ENCODE measurements around the gene OCRL.
A peak's percentile ranks its signal among the peaks of the same experiment; 100 is the strongest.

The OCRL gene

DNA sequence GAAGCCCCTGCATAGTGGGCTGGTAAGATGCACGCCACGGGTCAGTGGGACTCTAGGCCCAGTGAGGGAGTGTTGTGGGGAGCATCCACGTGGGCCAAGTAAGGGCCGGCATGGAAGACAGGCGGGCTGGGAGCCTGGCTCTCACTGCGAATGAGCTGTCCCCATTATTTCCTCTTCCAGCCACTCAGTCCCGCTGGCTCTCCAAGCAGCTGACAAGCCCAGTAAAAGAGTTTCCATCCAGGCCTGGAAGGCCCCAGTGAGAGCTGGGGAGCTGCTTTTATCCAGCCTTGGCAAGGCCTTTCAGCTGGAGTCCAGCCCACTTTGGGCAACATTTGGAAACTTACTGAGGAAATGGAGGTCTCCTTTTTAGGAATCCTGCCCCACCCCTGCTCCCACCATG, 89.8 kb downstream of the OCRL start:
- FAIRE-seq = no peak
- no peak for DNase-seq (ENCODE audit: insufficient read length, low spot score)
- TF ChIP-seq, protein P1, sequence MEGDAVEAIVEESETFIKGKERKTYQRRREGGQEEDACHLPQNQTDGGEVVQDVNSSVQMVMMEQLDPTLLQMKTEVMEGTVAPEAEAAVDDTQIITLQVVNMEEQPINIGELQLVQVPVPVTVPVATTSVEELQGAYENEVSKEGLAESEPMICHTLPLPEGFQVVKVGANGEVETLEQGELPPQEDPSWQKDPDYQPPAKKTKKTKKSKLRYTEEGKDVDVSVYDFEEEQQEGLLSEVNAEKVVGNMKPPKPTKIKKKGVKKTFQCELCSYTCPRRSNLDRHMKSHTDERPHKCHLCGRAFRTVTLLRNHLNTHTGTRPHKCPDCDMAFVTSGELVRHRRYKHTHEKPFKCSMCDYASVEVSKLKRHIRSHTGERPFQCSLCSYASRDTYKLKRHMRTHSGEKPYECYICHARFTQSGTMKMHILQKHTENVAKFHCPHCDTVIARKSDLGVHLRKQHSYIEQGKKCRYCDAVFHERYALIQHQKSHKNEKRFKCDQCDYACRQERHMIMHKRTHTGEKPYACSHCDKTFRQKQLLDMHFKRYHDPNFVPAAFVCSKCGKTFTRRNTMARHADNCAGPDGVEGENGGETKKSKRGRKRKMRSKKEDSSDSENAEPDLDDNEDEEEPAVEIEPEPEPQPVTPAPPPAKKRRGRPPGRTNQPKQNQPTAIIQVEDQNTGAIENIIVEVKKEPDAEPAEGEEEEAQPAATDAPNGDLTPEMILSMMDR (IDR thresholded peaks at IDR 0.05; ENCODE audit: insufficient read depth, missing control alignments) = no peak

- DNase-seq (ENCODE audit: insufficient read length, low spot score) = no peak
- TF ChIP-seq, protein P1 (IDR thresholded peaks at IDR 0.05; ENCODE audit: insufficient read depth, missing control alignments) = no peak
- no peak for FAIRE-seq
Measured at GRCh38 chrX:129631849-129632248, 91.8 kb downstream of the OCRL start.

- TF ChIP-seq, protein P1 (IDR thresholded peaks at IDR 0.05; ENCODE audit: insufficient read depth, missing control alignments) = no peak
- FAIRE-seq (no peak), DNase-seq (ENCODE audit: insufficient read length, low spot score) (no peak)
Measured at GRCh38 chrX:129632443-129632842, 92.4 kb downstream of the OCRL start.

DNA sequence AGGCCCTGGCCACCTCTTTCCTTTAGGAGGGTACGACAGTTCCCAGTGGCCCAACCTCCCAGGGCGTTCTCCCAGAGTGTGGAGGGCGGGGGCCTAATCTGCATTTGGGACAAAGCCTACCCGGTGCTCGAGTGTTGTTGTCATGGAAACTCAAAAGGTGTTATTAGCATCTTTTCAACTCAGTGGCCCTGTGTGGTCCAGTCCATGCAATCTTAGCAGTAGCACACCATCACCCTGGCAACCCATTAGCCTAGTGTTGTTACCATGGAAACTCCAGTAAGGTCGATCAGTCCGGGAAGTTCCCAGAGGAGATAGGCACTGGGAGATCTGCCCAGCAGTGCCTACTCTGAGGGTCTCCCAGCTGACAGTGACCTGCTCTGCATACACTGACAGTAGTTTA, 94.5 kb downstream of the OCRL start:
- DNase-seq (ENCODE audit: insufficient read length, low spot score) (no peak), FAIRE-seq (no peak)
- TF ChIP-seq, protein P1 (IDR thresholded peaks at IDR 0.05; ENCODE audit: insufficient read depth, missing control alignments) = no peak

- TF ChIP-seq, protein P1 (IDR thresholded peaks at IDR 0.05; ENCODE audit: insufficient read depth, missing control alignments) = no peak
- DNase-seq (ENCODE audit: insufficient read length, low spot score) (no peak), FAIRE-seq (no peak)
Measured at GRCh38 chrX:129636175-129636681, 96.2 kb downstream of the OCRL start.

GRCh38 chrX:129637217-129638109, 97.4 kb downstream of the OCRL start:
- DNase-seq (ENCODE audit: insufficient read length, low spot score) (peak; percentile 56), FAIRE-seq (no peak)
- TF ChIP-seq, protein P1 (IDR thresholded peaks at IDR 0.05; ENCODE audit: insufficient read depth, missing control alignments) = peak; percentile 68

DNA sequence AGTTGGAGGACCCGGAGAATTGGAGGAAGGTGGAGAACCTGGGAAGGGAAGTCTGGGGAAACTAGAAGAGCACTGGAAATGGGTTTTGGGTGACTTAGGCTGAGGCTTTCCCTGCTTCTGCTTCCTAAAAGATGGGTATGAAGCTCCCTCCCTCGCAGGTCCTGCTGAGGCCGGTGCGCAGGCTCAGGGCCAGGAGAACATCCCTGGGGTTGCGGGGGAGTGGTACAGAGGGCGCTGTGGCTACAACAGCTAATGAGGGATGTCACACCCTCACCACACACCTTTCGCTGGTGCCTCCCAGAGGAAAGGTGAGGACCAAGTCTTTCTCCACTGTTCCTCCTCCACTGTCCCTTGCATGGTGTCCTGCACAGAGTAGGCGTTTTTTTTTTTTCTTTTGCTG, 98.9 kb downstream of the OCRL start:
- DNase-seq (ENCODE audit: insufficient read length, low spot score) (no peak), FAIRE-seq (no peak)
- TF ChIP-seq, protein P1 (IDR thresholded peaks at IDR 0.05; ENCODE audit: insufficient read depth, missing control alignments) = no peak
